OCI-LY7 (cell line): ENCODE measurements around the gene MEF2B. TPM values are rescaled to one million over a fixed set of nuclear protein-coding genes. Genes with fewer than 3 reads are reported as not detected.
A peak's percentile ranks its signal among the peaks of the same experiment; 100 is the strongest.
"Not testable (repeated sequence)": the region's sequence is repeated elsewhere in the genome, so short reads cannot be mapped to it uniquely, and the experiment has no call there.

ENCODE experiments used
- BruUV-seq: library from RNA; stranded (reverse); fragments of 400-500 nt; replicated peaks from 2 replicates; lab custom pipeline; 2021; lab: Mats Ljungman, UMichigan
- CTCF ChIA-PET: fragments of 300-600 bp; sonication (Branson Sonifier 250); formaldehyde crosslinking; loops from one replicate; lab custom pipeline; 2022; ENCODE audit warnings: antibody characterized with exemption; ENCODE audit not compliant: unreplicated experiment; lab: Charles Lee
- POLR2A ChIA-PET: fragments of 300-600 bp; sonication (Branson Sonifier 250); formaldehyde crosslinking; loops from one replicate; lab custom pipeline; 2022; ENCODE audit warnings: antibody characterized with exemption; lab: Charles Lee
- DNase-seq: peaks from one replicate; pipeline ENCODE4 v3.0.0-alpha.2; 2015; ENCODE audit warnings: low spot score
- H2AFZ ChIP-seq: fragments of 200-600 bp; sonication (generic), shearing (Covaris generic); 2 replicates; pipeline ENCODE4 v1.6.1; 2014; ENCODE audit warnings: mild to moderate bottlenecking, antibody characterized with exemption, low read length, moderate library complexity
- H3K27ac ChIP-seq: fragments of 200-600 bp; sonication (generic); 2 replicates; pipeline ENCODE4 v1.5.1; 2014; ENCODE audit warnings: mixed run types, low read depth, mild to moderate bottlenecking, moderate library complexity, low read length, inconsistent platforms; ENCODE audit not compliant: poor library complexity, severe bottlenecking
- H3K36me3 ChIP-seq: fragments of 200-600 bp; sonication (generic); 2 replicates; pipeline ENCODE4 v1.6.1; 2014; ENCODE audit warnings: mild to moderate bottlenecking, antibody characterized with exemption, low read length, moderate library complexity, mixed read lengths; ENCODE audit not compliant: insufficient read depth
- H3K4me1 ChIP-seq: fragments of 200-600 bp; sonication (generic); 2 replicates; pipeline ENCODE4 v1.5.1; 2014; ENCODE audit warnings: mild to moderate bottlenecking, low read length; ENCODE audit not compliant: insufficient read depth, poor library complexity, severe bottlenecking
- H3K4me2 ChIP-seq: fragments of 200-600 bp; sonication (generic); 2 replicates; pipeline ENCODE4 v1.6.1; 2014; ENCODE audit warnings: mild to moderate bottlenecking, low read length
- H3K4me3 ChIP-seq: fragments of 200-600 bp; sonication (generic); 2 replicates; pipeline ENCODE4 v1.5.1; 2014; ENCODE audit warnings: mild to moderate bottlenecking, low read depth, low read length; ENCODE audit not compliant: poor library complexity, severe bottlenecking
- H3K79me2 ChIP-seq: fragments of 200-600 bp; sonication (generic); 2 replicates; pipeline ENCODE4 v1.6.1; 2016; ENCODE audit warnings: low read depth, mild to moderate bottlenecking, low read length, moderate library complexity, mixed read lengths; ENCODE audit not compliant: insufficient read depth
- H3K9me2 ChIP-seq: fragments of 200-600 bp; sonication (generic); 2 replicates; pipeline ENCODE4 v1.6.1; 2016; ENCODE audit warnings: mild to moderate bottlenecking, low read length, mixed read lengths; ENCODE audit not compliant: insufficient read depth
- H3K9me3 ChIP-seq: fragments of 200-600 bp; sonication (generic); 2 replicates; pipeline ENCODE4 v1.6.1; 2014; ENCODE audit warnings: mild to moderate bottlenecking, mixed run types, low read length, mixed read lengths
- H4K20me1 ChIP-seq: fragments of 200-600 bp; sonication (generic); 2 replicates; pipeline ENCODE4 v1.6.1; 2014; ENCODE audit warnings: mild to moderate bottlenecking, antibody characterized with exemption, low read length, moderate library complexity, mixed read lengths; ENCODE audit not compliant: insufficient read depth
- EZH2phosphoT487 ChIP-seq: fragments of 200-600 bp; sonication (generic); IDR thresholded peaks from 2 replicates; pipeline ENCODE4 v1.6.1; 2018; ENCODE audit warnings: low read depth, borderline replicate concordance, mild to moderate bottlenecking, mixed run types, antibody characterized with exemption, low read length, moderate library complexity, mixed read lengths
- intact Hi-C: fragments of 100-400 bp; cut with micrococcal nuclease; formaldehyde crosslinking; loops from one replicate; pipeline ENCODE4 v1.10.0; 2022; ENCODE audit not compliant: unreplicated experiment
- total RNA-seq, 2 experiments: library from RNA; depleted of rRNA in 1 of 2; stranded (reverse); fragments of >200 nt in 1 of 2; shearing (Covaris generic) in 1 of 2; gene quantifications; 2 replicates each; pipeline ENCODE4 v1.2.3, GENCODE V29; 2014 to 2022
- TF ChIP-seq, protein P1 (sequence below): fragments of 200-600 bp; sonication (generic); conservative IDR thresholded peaks from 2 replicates; pipeline ENCODE4 v1.5.1; 2014; ENCODE audit warnings: mild to moderate bottlenecking, antibody characterized with exemption, low read length, moderate library complexity, mixed read lengths

Gene MEF2B
- total RNA-seq, 2 experiments from 2014 or later = 201 to 295 TPM

DNA sequence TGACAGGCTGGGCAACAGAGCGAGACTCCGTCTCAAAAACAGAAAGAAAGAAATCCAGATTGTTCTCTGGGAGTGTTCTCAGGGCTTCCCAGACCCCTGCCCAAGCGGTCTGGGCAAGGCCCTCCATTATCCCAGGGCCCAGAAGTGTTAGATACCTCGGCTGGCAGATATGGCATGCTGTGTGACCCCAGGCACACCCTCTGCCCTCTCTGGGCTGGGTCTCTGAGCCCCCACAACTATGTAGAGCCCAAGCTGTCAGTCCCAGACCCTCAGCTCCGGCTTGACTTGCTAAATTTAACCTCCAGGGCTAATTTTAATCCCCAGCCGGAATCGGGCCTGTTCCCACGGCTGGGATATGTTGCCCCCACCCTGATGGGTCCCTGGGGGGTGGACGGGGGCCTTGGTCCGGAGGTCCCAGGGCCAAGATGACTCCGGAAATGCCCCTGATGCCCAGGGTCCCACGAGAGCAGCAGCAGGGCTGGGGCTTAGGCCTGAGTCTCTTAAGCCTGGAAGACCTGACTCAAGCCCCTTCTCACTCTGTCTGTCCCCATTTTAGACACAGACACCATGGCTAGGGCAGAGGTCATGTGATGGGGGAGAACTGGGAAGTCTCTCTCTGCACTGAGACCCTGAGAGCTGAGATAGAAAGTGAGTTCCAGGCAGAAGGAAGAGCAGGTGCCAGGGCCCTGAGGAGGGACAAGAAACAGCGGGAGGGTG is 17.2 kb downstream of the MEF2B start:
- Histone ChIP-seq H3K79me2 (peaks cover 48% of the 10 kb centered on the region), H3K9me2 (no peaks in the 10 kb centered on the region), H3K4me1 (peaks cover 75% of the 10 kb centered on the region), H3K9me3 (no peaks in the 10 kb centered on the region), H3K36me3 (peaks cover 81% of the 10 kb centered on the region), H4K20me1 (no peaks in the 10 kb centered on the region), H3K4me3 (no peak overlapping the region), H2AFZ (no peak overlapping the region), H3K4me2 (peak overlapping the region; percentile 50), H3K27ac (peak overlapping the region; percentile 98)
- ChIA-PET POLR2A (interaction anchor here (0.6 to 1.3 kb wide), 2 partner anchors 20 to 22 kb away, joined by 4 to 6 read pairs; no protein-coding TSS in a partner anchor), CTCF (interaction anchor here (0.6 kb wide), 1 partner anchor 22 kb away, joined by 3 read pairs; no protein-coding TSS in a partner anchor)
- no peak for DNase-seq
- no TSS peak for BruUV-seq
- TF ChIP-seq EZH2phosphoT487 = no peak
- TF ChIP-seq, protein P1, sequence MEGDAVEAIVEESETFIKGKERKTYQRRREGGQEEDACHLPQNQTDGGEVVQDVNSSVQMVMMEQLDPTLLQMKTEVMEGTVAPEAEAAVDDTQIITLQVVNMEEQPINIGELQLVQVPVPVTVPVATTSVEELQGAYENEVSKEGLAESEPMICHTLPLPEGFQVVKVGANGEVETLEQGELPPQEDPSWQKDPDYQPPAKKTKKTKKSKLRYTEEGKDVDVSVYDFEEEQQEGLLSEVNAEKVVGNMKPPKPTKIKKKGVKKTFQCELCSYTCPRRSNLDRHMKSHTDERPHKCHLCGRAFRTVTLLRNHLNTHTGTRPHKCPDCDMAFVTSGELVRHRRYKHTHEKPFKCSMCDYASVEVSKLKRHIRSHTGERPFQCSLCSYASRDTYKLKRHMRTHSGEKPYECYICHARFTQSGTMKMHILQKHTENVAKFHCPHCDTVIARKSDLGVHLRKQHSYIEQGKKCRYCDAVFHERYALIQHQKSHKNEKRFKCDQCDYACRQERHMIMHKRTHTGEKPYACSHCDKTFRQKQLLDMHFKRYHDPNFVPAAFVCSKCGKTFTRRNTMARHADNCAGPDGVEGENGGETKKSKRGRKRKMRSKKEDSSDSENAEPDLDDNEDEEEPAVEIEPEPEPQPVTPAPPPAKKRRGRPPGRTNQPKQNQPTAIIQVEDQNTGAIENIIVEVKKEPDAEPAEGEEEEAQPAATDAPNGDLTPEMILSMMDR = no peak
- intact Hi-C loops = no loop called here

- peak overlapping the region; percentile 98 for H3K27ac ChIP-seq
- H4K20me1 ChIP-seq = no peaks in the 10 kb centered on the region
- BruUV-seq = no TSS peak
- no peak overlapping the region for H2AFZ ChIP-seq
- no peak for DNase-seq
- H3K4me1 ChIP-seq = peaks cover 75% of the 10 kb centered on the region
- H3K79me2 ChIP-seq = peaks cover 38% of the 10 kb centered on the region
- peak overlapping the region; percentile 10; the same call in 1 of the 2 replicates for H3K4me2 ChIP-seq
- intact Hi-C loops = no loop called here
- H3K9me3 ChIP-seq = no peaks in the 10 kb centered on the region
- no peaks in the 10 kb centered on the region for H3K9me2 ChIP-seq
- ChIA-PET POLR2A (no interaction called here), CTCF (no interaction called here)
- H3K4me3 ChIP-seq = no peak overlapping the region
- TF ChIP-seq, protein P1 = no peak
- TF ChIP-seq EZH2phosphoT487 = no peak
- H3K36me3 ChIP-seq = peaks cover 85% of the 10 kb centered on the region
Observed at GRCh38 chr19:19151418-19151817, 18.6 kb downstream of the MEF2B start.

- H3K27ac ChIP-seq = peak overlapping the region; percentile 41
- intact Hi-C loops = no loop called here
- peaks cover 22% of the 10 kb centered on the region for H3K79me2 ChIP-seq
- no peak for DNase-seq
- H3K4me2 ChIP-seq = no peak overlapping the region
- H3K4me3 ChIP-seq = no peak overlapping the region
- H3K9me2 ChIP-seq = no peaks in the 10 kb centered on the region
- no TSS peak for BruUV-seq
- H3K36me3 ChIP-seq = peaks cover 88% of the 10 kb centered on the region
- ChIA-PET POLR2A (interaction anchor here (0.9 to 1.2 kb wide), 3 partner anchors 12 to 119 kb away, joined by 3 to 4 read pairs (median 3); no protein-coding TSS in a partner anchor), CTCF (no interaction called here)
- H4K20me1 ChIP-seq = no peaks in the 10 kb centered on the region
- peaks cover 76% of the 10 kb centered on the region for H3K4me1 ChIP-seq
- no peaks in the 10 kb centered on the region for H3K9me3 ChIP-seq
- TF ChIP-seq, protein P1 = no peak
- TF ChIP-seq EZH2phosphoT487 = no peak
- H2AFZ ChIP-seq = no peak overlapping the region
Observed at GRCh38 chr19:19149435-19149834, 20.6 kb downstream of the MEF2B start.

- intact Hi-C loops, H4K20me1 ChIP-seq, CTCF ChIA-PET, H2AFZ ChIP-seq, H3K4me3 ChIP-seq, H3K27ac ChIP-seq, DNase-seq, H3K4me2 ChIP-seq, H3K9me2 ChIP-seq, BruUV-seq, H3K9me3 ChIP-seq: not testable (repeated sequence)
- peaks cover 89% of the 10 kb centered on the region for H3K36me3 ChIP-seq
- H3K79me2 ChIP-seq = peaks cover 13% of the 10 kb centered on the region; the same call in 1 of the 2 replicates
- H3K4me1 ChIP-seq = peaks cover 76% of the 10 kb centered on the region
- POLR2A ChIA-PET = interaction anchor here (1.0 to 1.8 kb wide), 4 partner anchors 12 to 26 kb away, joined by 3 to 5 read pairs (median 4); no protein-coding TSS in a partner anchor
Observed at GRCh38 chr19:19148504-19148903, 21.6 kb downstream of the MEF2B start.
